D721Med (cell line): ENCODE results near the gene ABHD6.

ENCODE experiments used
- DNase-seq: peaks from one replicate; pipeline ENCODE4 v3.0.0; 2011; ENCODE audit warnings: low spot score; ENCODE audit not compliant: insufficient read length
- FAIRE-seq: peaks from 2 replicates; lab custom pipeline; 2011; peaks lifted over from hg19 to GRCh38; lab: Jason Lieb, UNC
- CTCF ChIP-seq: IDR thresholded peaks from 2 replicates; pipeline ENCODE4 v1.5.1; 2012; ENCODE audit warnings: mild to moderate bottlenecking, control low read depth; ENCODE audit not compliant: insufficient read depth; ENCODE audit errors: missing control alignments

Gene ABHD6

GRCh38 chr3:58243976-58244585 is 6.5 kb downstream of the ABHD6 start:
- TF ChIP-seq CTCF: no peak
- no peak for DNase-seq
- no peak for FAIRE-seq

GRCh38 chr3:58246148-58247047 is 8.8 kb downstream of the ABHD6 start:
- no peak for TF ChIP-seq CTCF
- FAIRE-seq (no peak), DNase-seq (no peak)

- TF ChIP-seq CTCF: peak; percentile 5
- DNase-seq (no peak), FAIRE-seq (no peak)
Measured at GRCh38 chr3:58249358-58250092, 11.9 kb downstream of the ABHD6 start.

GRCh38 chr3:58250093-58250707 is 12.6 kb downstream of the ABHD6 start:
- DNase-seq (no peak), FAIRE-seq (no peak)
- no peak for TF ChIP-seq CTCF

- no peak for TF ChIP-seq CTCF
- FAIRE-seq: no peak
- no peak for DNase-seq
Measured at GRCh38 chr3:58251631-58252035, 14.0 kb downstream of the ABHD6 start.

- DNase-seq (no peak), FAIRE-seq (no peak)
- TF ChIP-seq CTCF: no peak
Measured at GRCh38 chr3:58254144-58254543, 16.6 kb downstream of the ABHD6 start.
